GM18873 (cell line): ENCODE data around the gene PLCH1.

Source experiments
- ATAC-seq: cut with Tn5 transposase; IDR thresholded peaks from one replicate; pipeline ENCODE4 v1.9.1; 2021; ENCODE audit warnings: mild to moderate bottlenecking, moderate library complexity, moderate number of reproducible peaks; ENCODE audit not compliant: unreplicated experiment, low FRiP score

Gene PLCH1, protein sequence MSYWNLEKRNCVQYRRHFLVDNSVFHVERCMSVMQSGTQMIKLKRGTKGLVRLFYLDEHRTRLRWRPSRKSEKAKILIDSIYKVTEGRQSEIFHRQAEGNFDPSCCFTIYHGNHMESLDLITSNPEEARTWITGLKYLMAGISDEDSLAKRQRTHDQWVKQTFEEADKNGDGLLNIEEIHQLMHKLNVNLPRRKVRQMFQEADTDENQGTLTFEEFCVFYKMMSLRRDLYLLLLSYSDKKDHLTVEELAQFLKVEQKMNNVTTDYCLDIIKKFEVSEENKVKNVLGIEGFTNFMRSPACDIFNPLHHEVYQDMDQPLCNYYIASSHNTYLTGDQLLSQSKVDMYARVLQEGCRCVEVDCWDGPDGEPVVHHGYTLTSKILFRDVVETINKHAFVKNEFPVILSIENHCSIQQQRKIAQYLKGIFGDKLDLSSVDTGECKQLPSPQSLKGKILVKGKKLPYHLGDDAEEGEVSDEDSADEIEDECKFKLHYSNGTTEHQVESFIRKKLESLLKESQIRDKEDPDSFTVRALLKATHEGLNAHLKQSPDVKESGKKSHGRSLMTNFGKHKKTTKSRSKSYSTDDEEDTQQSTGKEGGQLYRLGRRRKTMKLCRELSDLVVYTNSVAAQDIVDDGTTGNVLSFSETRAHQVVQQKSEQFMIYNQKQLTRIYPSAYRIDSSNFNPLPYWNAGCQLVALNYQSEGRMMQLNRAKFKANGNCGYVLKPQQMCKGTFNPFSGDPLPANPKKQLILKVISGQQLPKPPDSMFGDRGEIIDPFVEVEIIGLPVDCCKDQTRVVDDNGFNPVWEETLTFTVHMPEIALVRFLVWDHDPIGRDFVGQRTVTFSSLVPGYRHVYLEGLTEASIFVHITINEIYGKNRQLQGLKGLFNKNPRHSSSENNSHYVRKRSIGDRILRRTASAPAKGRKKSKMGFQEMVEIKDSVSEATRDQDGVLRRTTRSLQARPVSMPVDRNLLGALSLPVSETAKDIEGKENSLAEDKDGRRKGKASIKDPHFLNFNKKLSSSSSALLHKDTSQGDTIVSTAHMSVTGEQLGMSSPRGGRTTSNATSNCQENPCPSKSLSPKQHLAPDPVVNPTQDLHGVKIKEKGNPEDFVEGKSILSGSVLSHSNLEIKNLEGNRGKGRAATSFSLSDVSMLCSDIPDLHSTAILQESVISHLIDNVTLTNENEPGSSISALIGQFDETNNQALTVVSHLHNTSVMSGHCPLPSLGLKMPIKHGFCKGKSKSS (N-terminal part only)

DNA sequence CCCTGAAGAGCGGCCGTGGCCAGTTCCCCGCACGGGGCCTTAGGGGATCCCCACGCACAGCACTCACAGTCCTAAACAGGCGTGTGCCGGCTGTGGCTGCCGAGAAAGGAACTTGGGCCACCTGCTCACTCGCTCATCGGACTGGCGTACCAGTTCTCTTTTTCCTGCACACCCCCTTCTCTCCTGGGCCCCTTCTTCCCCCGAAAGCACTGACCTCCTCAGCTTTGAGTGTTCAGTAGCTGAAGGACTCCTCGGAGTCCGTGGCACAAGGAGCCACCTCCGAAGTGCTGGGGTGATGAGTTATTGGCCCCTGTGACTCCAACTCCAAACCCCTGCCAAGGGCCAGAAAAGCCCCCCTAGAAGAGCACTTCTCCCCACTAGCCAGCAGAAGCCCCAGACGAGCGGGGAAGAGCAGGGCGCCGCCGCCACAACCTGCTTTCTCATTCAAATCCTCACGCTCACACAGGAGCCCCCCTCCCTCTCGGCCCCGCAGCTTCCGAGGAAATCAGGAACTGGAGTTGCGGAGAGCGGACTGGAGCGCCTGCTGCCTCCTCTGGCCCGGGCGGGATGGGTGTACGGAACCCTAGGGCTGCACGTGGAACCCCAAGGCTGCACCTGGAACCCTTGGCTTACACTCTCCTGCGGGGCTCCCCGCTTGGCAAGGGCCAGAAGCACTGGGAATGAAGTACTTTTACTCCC is at the start of gene PLCH1:
TSS of gene PLCH1 (minus strand) at position 446 of the 699 bp plus-strand sequence. CDS start 40,847 bp downstream, outside the sequence.
- peak; percentile 48 for ATAC-seq

- no peak for ATAC-seq
Measured at GRCh38 chr3:155792532-155792931, 47.7 kb upstream of the PLCH1 start.

DNA sequence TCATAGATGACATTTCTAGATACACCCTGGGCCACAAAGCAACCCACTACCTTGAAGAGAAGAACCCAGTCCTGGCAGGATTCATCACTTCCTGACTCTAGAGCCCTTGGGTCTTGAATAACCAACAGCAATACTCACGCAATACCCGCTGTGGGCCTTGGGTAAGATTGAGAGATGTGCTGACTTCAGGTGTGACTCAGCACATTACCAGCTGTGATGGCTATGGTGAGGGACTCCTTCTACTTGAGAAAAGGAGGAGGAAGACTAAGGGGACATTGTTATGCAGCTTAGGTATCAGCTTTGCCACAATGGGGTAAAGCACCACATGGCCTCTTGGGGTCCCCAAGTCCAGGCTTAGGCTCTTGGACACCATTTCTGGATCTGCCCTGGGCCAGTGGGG is 46.3 kb upstream of the PLCH1 start:
- ATAC-seq: no peak

- ATAC-seq: no peak
Measured at GRCh38 chr3:155790272-155790925, 45.5 kb upstream of the PLCH1 start.

- no peak for ATAC-seq
Measured at GRCh38 chr3:155785662-155786295, 40.9 kb upstream of the PLCH1 start.

GRCh38 chr3:155782390-155782953 is 37.6 kb upstream of the PLCH1 start:
- ATAC-seq: no peak

DNA sequence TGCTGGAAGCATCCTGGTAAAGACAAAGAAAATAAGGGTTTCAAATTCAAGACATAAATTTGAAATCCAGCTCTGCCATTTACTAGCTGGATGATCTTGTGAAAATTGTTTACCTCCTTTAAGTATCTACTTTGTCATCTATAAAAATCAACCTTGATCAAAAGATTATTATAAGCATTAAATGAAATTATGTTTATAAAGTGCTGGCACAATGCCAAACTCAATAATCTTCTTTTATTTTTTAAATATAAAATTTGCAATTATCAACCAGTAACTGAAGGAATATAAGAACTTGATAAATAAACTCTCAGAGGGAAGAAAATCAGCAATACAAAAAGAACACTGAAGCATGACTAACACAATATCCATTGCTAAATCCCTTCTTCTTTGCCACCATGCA is 35.4 kb upstream of the PLCH1 start:
- ATAC-seq: no peak

DNA sequence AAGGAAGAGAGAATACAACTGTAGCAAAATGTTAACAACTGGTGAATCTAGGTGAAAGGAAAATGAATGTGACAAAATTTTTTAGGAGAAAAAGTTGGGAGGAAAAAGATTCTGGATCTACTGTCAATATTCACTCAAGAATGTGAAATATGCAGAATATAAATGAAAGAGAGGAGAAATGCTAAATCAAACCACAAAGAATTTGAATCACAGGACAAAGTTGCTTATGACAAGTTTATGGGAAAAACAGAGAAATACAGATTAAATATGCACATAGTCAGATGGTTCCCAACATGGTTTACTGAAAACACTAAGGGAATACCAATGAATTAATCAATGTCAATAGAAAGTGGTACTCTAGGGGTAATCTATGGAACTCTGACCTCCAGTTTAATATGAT is 33.6 kb upstream of the PLCH1 start:
- no peak for ATAC-seq

DNA sequence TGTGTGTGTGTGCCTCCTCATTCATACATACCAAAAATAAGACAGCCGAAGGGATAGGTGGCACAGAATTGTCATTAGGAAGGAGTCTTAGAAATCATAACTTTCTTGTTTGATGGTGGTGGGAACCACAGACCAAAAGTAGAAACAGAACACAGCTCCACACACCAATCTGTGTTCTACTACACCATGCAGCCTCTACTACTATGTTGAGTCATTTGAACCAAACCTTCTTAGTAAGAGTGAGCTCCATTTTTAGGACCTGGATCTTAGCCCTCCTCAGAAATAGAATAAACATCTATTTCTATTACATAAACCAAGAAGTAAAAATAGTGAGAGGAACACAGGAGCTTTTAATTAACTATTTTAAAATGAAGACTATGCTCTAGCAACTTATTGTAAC is 27.9 kb upstream of the PLCH1 start:
- no peak for ATAC-seq

DNA sequence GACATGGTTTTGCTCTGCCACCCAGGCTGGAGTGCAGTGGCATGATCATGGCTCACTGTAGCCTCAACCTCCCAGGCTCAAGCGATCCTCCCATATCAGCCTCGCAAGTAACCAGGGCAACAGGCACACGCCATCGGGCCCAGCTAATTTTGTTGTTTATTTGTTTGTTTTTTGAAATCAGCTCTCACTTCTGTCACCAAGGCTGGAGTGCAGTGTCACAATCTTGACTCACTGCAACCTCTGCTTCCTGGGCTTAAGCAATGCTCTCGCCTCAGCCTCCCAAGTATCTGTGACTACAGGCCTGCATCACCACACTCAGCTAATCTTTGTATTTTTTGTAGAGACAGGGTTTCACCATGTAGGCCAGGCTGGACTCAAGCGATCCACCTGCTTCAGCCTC is 26.3 kb upstream of the PLCH1 start:
- ATAC-seq: no peak

- ATAC-seq: no peak
Measured at GRCh38 chr3:155766206-155766605, 21.3 kb upstream of the PLCH1 start.

DNA sequence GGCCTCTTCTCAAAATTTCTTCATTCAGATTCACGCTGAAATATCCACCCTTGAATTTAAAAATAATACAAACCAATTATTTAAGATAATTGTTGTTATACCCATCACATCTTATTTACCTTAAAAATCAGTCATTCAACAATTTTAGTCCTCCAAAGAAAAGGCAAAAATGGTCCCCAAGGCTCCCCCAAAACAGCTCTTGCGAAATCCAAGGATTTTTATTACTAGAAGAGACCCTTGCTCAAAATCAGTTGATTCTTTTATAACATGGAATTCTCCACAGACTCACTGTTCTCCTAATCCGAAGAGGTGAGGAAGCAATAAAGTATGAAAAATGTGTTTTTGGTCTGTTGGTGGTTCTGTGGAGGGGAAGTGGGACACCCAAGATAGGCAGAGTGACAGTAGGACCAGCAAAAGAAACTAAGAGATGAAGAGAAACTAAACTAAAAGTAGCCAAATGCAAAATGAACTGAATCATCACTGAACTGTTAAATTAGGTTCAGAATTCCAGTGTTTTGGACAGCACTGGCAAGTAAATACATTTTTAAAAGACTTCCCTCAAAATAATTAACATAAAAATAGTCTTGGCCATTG is 19.1 kb upstream of the PLCH1 start:
- ATAC-seq: no peak

- ATAC-seq: no peak
Measured at GRCh38 chr3:155760653-155761052, 15.8 kb upstream of the PLCH1 start.

DNA sequence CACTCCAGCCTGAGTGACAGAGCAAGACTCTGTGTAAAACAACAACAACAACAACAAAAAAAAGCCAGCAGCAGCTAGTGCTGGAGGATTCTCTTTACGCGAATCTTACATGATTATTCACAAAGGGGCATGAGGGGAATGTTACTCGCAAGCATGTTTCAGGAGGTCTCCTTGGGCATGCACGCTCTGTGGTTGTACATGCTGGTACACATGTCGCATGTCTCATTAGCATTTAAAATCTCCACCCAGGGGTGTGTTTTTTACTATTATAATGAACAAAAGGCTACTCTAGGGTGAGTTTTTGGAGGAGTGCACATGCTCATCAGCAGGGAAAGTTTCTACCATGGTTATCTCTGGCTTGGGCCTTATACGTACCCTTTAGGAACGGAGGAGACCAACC is 12.7 kb upstream of the PLCH1 start:
- ATAC-seq: no peak

- no peak for ATAC-seq
Measured at GRCh38 chr3:155753038-155753639, 8.3 kb upstream of the PLCH1 start.

DNA sequence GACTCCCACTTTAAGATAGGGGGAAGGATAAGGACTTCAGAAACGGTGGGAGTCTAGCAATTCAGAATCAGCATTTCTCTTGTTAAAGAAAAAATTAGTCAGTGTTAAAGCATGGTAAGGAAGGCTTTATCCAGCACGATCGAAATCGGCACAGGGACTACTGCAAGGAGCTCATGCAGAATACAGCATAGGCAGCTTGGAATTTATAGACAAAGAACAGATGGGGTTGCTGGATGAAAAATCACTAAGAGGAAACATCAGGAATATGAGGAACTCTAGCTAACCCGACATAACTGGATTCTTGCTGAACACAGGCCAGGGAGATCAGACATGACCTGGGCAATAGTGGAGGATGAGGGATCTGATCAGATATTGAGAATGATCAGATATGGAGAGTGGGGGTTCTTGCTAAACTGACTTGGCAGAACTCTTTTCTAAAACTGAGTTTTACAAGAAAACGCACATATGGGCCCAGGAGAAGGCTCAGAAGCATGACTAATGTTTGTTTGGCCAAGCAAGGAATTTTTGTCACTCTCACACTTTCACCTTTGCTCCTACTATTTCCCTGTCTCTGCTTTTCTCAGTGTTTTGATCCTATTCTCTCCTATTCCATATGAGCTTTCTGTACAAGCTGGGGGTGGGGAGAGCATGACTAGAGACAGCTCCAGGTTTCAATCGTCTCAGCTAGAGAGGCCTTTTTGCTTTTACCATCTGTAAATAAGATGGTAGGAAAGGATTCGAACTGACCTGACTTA is 3.9 kb upstream of the PLCH1 start:
- no peak for ATAC-seq

DNA sequence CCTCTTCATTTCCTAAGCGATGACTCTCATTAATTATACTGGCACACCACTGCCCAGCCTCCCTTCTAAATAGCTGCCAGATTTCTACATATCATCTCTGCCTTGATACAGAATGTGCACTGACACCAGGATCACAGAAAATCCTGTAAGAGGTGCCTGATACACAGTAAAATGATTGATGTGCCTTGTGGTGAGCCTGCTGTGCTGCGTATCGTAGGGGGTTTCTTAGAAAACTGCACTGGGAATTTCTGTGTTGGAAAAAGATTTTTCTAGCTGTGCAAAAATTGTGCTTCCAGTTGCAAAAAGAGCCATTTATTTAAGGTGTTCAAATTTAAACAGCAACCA is 3.0 kb upstream of the PLCH1 start:
- no peak for ATAC-seq
